Panc1 (cell line): Measurements from ENCODE around the gene RPS16. TPM values are rescaled to one million over a fixed set of nuclear protein-coding genes. Genes with fewer than 3 reads are reported as not detected.

Experiments
- ATAC-seq: fragments of 200-7000 bp; cut with Tn5 transposase; 2 replicates; pipeline ENCODE4 v1.9.1; 2020; ENCODE audit warnings: mild to moderate bottlenecking, moderate library complexity
- Bru-seq: library from RNA; stranded (reverse); fragments of 400-500 nt; gene quantifications from one replicate; lab custom pipeline; 2021; lab: Mats Ljungman, UMichigan
- BruChase-seq, 2 experiments: library from RNA; stranded (reverse); fragments of 400-500 nt; gene quantifications; one replicate each; lab custom pipeline; 2021; lab: Mats Ljungman, UMichigan
- BruUV-seq: library from RNA; stranded (reverse); fragments of 400-500 nt; replicated peaks from 2 replicates; lab custom pipeline; 2021; lab: Mats Ljungman, UMichigan
- CTCF ChIA-PET: fragments of 300-600 bp; sonication (Branson Sonifier 250); formaldehyde crosslinking; loops from one replicate; lab custom pipeline; 2022; ENCODE audit warnings: antibody characterized with exemption; lab: Charles Lee
- POLR2A ChIA-PET: fragments of 300-600 bp; sonication (Branson Sonifier 250); formaldehyde crosslinking; loops from one replicate; lab custom pipeline; 2022; ENCODE audit warnings: antibody characterized with exemption; lab: Charles Lee
- DNase-seq: peaks from one replicate; pipeline ENCODE4 v3.0.0-alpha.2; 2010; ENCODE audit warnings: low read depth, low spot score
- H3K27ac ChIP-seq: 2 replicates; pipeline ENCODE4 v1.5.1; 2011; ENCODE audit warnings: mild to moderate bottlenecking, low read length, inconsistent platforms
- H3K27me3 ChIP-seq: fragments of 200-500 bp; sonication (Bioruptor generic); 2 replicates; pipeline ENCODE4 v1.6.0; 2014; ENCODE audit warnings: low read length, inconsistent platforms; ENCODE audit not compliant: control insufficient read depth, insufficient read depth
- H3K36me3 ChIP-seq: fragments of 200-500 bp; sonication (Bioruptor generic); 2 replicates; pipeline ENCODE4 v1.5.1; 2014; ENCODE audit warnings: inconsistent platforms, mild to moderate bottlenecking, low read length, moderate library complexity; ENCODE audit not compliant: control insufficient read depth, insufficient read depth
- H3K4me1 ChIP-seq: 2 replicates; pipeline ENCODE4 v1.5.1; 2011; ENCODE audit warnings: inconsistent platforms, mild to moderate bottlenecking, low read length, moderate library complexity; ENCODE audit not compliant: control insufficient read depth, insufficient read depth
- H3K4me3 ChIP-seq, 2 experiments: 2 replicates each; pipeline ENCODE4 v1.5.1; 2011 to 2012; ENCODE audit warnings: low read depth in 2 of 2, low read length in 2 of 2, mild to moderate bottlenecking in 2 of 2, inconsistent platforms in 1 of 2, moderate library complexity in 1 of 2
- H3K9me3 ChIP-seq: fragments of 200-500 bp; sonication (Bioruptor generic); 2 replicates; pipeline ENCODE4 v1.5.1; 2014; ENCODE audit warnings: low read depth, mild to moderate bottlenecking, inconsistent platforms, low read length, moderate library complexity; ENCODE audit not compliant: control insufficient read depth, insufficient read depth
- CTCF ChIP-seq: fragments of 450-650 bp; IDR thresholded peaks from 2 replicates; pipeline ENCODE4 v1.5.1; 2017; ENCODE audit warnings: mild to moderate bottlenecking
- POLR2AphosphoS5 ChIP-seq: IDR thresholded peaks from 2 replicates; pipeline ENCODE4 v1.6.1; 2012; ENCODE audit warnings: mild to moderate bottlenecking, low read depth, low read length, moderate library complexity
- REST ChIP-seq, 2 experiments: IDR thresholded peaks; 2 replicates each; pipeline ENCODE4 v1.6.1; 2011 to 2012; ENCODE audit warnings: low read depth in 2 of 2, control low read depth in 1 of 2, low read length in 1 of 2, mild to moderate bottlenecking in 1 of 2, moderate library complexity in 1 of 2; ENCODE audit not compliant: insufficient read depth in 1 of 2
- SIN3A ChIP-seq: IDR thresholded peaks from 2 replicates; pipeline ENCODE4 v1.6.1; 2012; ENCODE audit warnings: low read depth, mild to moderate bottlenecking, low read length, moderate library complexity, borderline replicate concordance; ENCODE audit not compliant: insufficient read depth
- TCF7L2 ChIP-seq: IDR thresholded peaks from 2 replicates; pipeline ENCODE4 v1.6.1; 2011; ENCODE audit warnings: mild to moderate bottlenecking, low read depth, low read length, inconsistent platforms
- in situ Hi-C: cut with HindIII; loops from 2 replicates; pipeline ENCODE4 v1.10.0; 2016; ENCODE audit warnings: low sequenced_read_pairs, low pct_unique_long_range_greater_than_20kb
- intact Hi-C: fragments of 100-400 bp; cut with micrococcal nuclease; formaldehyde crosslinking; loops from one replicate; pipeline ENCODE4 v1.10.0; 2022; ENCODE audit not compliant: unreplicated experiment
- long read RNA-seq: library from polyadenylated mRNA; unstranded; transcript quantifications from one replicate; pipeline ENCODE4 v2.0.0, GENCODE V29; 2021; ENCODE audit not compliant: unreplicated experiment
- polyA plus RNA-seq: library from polyadenylated mRNA; unstranded; fragments of >200 nt; gene quantifications from one replicate; pipeline ENCODE4 v1.2.1, GENCODE V29; 2012; ENCODE audit warnings: missing spikeins; ENCODE audit not compliant: insufficient read length
- total RNA-seq: library from RNA; stranded (reverse); gene quantifications from one replicate; pipeline ENCODE4 v1.2.1, GENCODE V29; 2021; ENCODE audit not compliant: unreplicated experiment

The RPS16 gene
- total RNA-seq (27,832 TPM), Bru-seq, nascent RNA (percentile 100 among the genes with signal in this experiment), BruChase-seq, experiment 1, labeled RNA remaining after a 2-hour chase (percentile 100 among the genes with signal in this experiment), BruChase-seq, experiment 2, labeled RNA remaining after a 6-hour chase (percentile 100 among the genes with signal in this experiment)
- polyA plus RNA-seq, result 38,578 TPM
- long read RNA-seq, transcript RPS16-201 (5 exons, 560 nt), result major isoform, 5,519 of 14,611 reads
- long read RNA-seq, transcript RPS16-203 (2 exons, 1,035 nt), result minor isoform, 24 of 14,611 reads
- long read RNA-seq, transcript RPS16-207 (5 exons, 492 nt), result minor isoform, 86 of 14,611 reads
- long read RNA-seq, transcript RPS16-206 (4 exons, 2,389 nt), result minor isoform, 95 of 14,611 reads
- long read RNA-seq, partial matches to known transcripts, result 8,659 of 14,611 reads
- long read RNA-seq, other reads (novel, unspliced or antisense), result 208 of 14,611 reads

- H3K36me3 ChIP-seq, result peaks cover 27% of the 10 kb centered on the region
- TF ChIP-seq SIN3A (no peak), POLR2AphosphoS5 (no peak), CTCF (no peak), TCF7L2 (no peak), REST (IDR thresholded peaks at IDR 0.05; ENCODE audit: insufficient read depth in 1 of 2, low read depth in 2 of 2, low read length in 1 of 2) (no peak)
- H3K27ac ChIP-seq, result peak within 1 kb of the TSS; percentile 84
- peak; percentile 87 for ATAC-seq
- peaks cover 77% of the 10 kb centered on the region for H3K4me1 ChIP-seq
- ChIA-PET CTCF (interaction anchor here (0.5 to 1.8 kb wide), 46 partner anchors 9 to 535 kb away, joined by 3 to 34 read pairs (median 6); partner anchors contain the start of genes DLL3, EID2, EID2B and FBL), POLR2A (interaction anchor here (0.5 to 5.9 kb wide), 129 partner anchors 9 to 1376 kb away, joined by 3 to 524 read pairs (median 5); partner anchors contain the start of genes DLL3, DYRK1B, EID2 and EID2B)
- H3K27me3 ChIP-seq, result no peaks in the 10 kb centered on the region
- H3K4me3 ChIP-seq, result peak within 1 kb of the TSS; percentile 29 to 58
- in situ Hi-C loops (no loop called here), intact Hi-C loops (no loop called here)
- no peaks in the 10 kb centered on the region for H3K9me3 ChIP-seq
- DNase-seq, result peak; percentile 100
- BruUV-seq, result no TSS peak
Observed at GRCh38 chr19:39435499-39436349, at the start of gene RPS16. Gene RPS16 (minus strand): TSS chr19:39435949. CDS start chr19:39435895, 54 bp downstream.

GRCh38 chr19:39483141-39483540 is 47.4 kb upstream of the RPS16 start:
- peaks cover 23% of the 10 kb centered on the region for H3K4me1 ChIP-seq
- TF ChIP-seq CTCF (no peak), POLR2AphosphoS5 (no peak), REST (IDR thresholded peaks at IDR 0.05; ENCODE audit: insufficient read depth in 1 of 2, low read depth in 2 of 2, low read length in 1 of 2) (no peak), TCF7L2 (no peak), SIN3A (no peak)
- ATAC-seq (no peak), DNase-seq (no peak)
- POLR2A ChIA-PET, result interaction anchor here (0.6 to 0.9 kb wide), 7 partner anchors 15 to 607 kb away, joined by 3 to 12 read pairs (median 7); no protein-coding TSS in a partner anchor
- in situ Hi-C loops, result no loop called here
- BruUV-seq, result no TSS peak
- H3K27me3 ChIP-seq, result no peaks in the 10 kb centered on the region
- no peak overlapping the region for H3K4me3 ChIP-seq
- peaks cover 47% of the 10 kb centered on the region for H3K36me3 ChIP-seq
- intact Hi-C loops, result no loop called here
- CTCF ChIA-PET, result interaction anchor here (0.6 to 1.0 kb wide), 4 partner anchors 8 to 136 kb away, joined by 3 to 17 read pairs (median 6); no protein-coding TSS in a partner anchor
- no peak overlapping the region for H3K27ac ChIP-seq
- H3K9me3 ChIP-seq, result no peaks in the 10 kb centered on the region
